Panc1 (cell line): ENCODE results near the gene UMAD1. TPM values are rescaled to one million over a fixed set of nuclear protein-coding genes. Genes with fewer than 3 reads are reported as not detected.

Source experiments
- ATAC-seq: fragments of 200-7000 bp; cut with Tn5 transposase; 2 replicates; pipeline ENCODE4 v1.9.1; 2020; ENCODE audit warnings: mild to moderate bottlenecking, moderate library complexity
- BruUV-seq: library from RNA; stranded (reverse); fragments of 400-500 nt; replicated peaks from 2 replicates; lab custom pipeline; 2021; lab: Mats Ljungman, UMichigan
- CTCF ChIA-PET: fragments of 300-600 bp; sonication (Branson Sonifier 250); formaldehyde crosslinking; loops from one replicate; lab custom pipeline; 2022; ENCODE audit warnings: antibody characterized with exemption; lab: Charles Lee
- POLR2A ChIA-PET: fragments of 300-600 bp; sonication (Branson Sonifier 250); formaldehyde crosslinking; loops from one replicate; lab custom pipeline; 2022; ENCODE audit warnings: antibody characterized with exemption; lab: Charles Lee
- DNase-seq: peaks from one replicate; pipeline ENCODE4 v3.0.0-alpha.2; 2010; ENCODE audit warnings: low read depth, low spot score
- H3K27ac ChIP-seq: 2 replicates; pipeline ENCODE4 v1.5.1; 2011; ENCODE audit warnings: mild to moderate bottlenecking, low read length, inconsistent platforms
- H3K27me3 ChIP-seq: fragments of 200-500 bp; sonication (Bioruptor generic); 2 replicates; pipeline ENCODE4 v1.6.0; 2014; ENCODE audit warnings: low read length, inconsistent platforms; ENCODE audit not compliant: control insufficient read depth, insufficient read depth
- H3K36me3 ChIP-seq: fragments of 200-500 bp; sonication (Bioruptor generic); 2 replicates; pipeline ENCODE4 v1.5.1; 2014; ENCODE audit warnings: inconsistent platforms, mild to moderate bottlenecking, low read length, moderate library complexity; ENCODE audit not compliant: control insufficient read depth, insufficient read depth
- H3K4me1 ChIP-seq: 2 replicates; pipeline ENCODE4 v1.5.1; 2011; ENCODE audit warnings: inconsistent platforms, mild to moderate bottlenecking, low read length, moderate library complexity; ENCODE audit not compliant: control insufficient read depth, insufficient read depth
- H3K4me3 ChIP-seq, 2 experiments: 2 replicates each; pipeline ENCODE4 v1.5.1; 2011 to 2012; ENCODE audit warnings: low read depth in 2 of 2, low read length in 2 of 2, mild to moderate bottlenecking in 2 of 2, inconsistent platforms in 1 of 2, moderate library complexity in 1 of 2
- H3K9me3 ChIP-seq: fragments of 200-500 bp; sonication (Bioruptor generic); 2 replicates; pipeline ENCODE4 v1.5.1; 2014; ENCODE audit warnings: low read depth, mild to moderate bottlenecking, inconsistent platforms, low read length, moderate library complexity; ENCODE audit not compliant: control insufficient read depth, insufficient read depth
- POLR2AphosphoS5 ChIP-seq: IDR thresholded peaks from 2 replicates; pipeline ENCODE4 v1.6.1; 2012; ENCODE audit warnings: mild to moderate bottlenecking, low read depth, low read length, moderate library complexity
- SIN3A ChIP-seq: IDR thresholded peaks from 2 replicates; pipeline ENCODE4 v1.6.1; 2012; ENCODE audit warnings: low read depth, mild to moderate bottlenecking, low read length, moderate library complexity, borderline replicate concordance; ENCODE audit not compliant: insufficient read depth
- TCF7L2 ChIP-seq: IDR thresholded peaks from 2 replicates; pipeline ENCODE4 v1.6.1; 2011; ENCODE audit warnings: mild to moderate bottlenecking, low read depth, low read length, inconsistent platforms
- in situ Hi-C: cut with HindIII; loops from 2 replicates; pipeline ENCODE4 v1.10.0; 2016; ENCODE audit warnings: low sequenced_read_pairs, low pct_unique_long_range_greater_than_20kb
- intact Hi-C: fragments of 100-400 bp; cut with micrococcal nuclease; formaldehyde crosslinking; loops from one replicate; pipeline ENCODE4 v1.10.0; 2022; ENCODE audit not compliant: unreplicated experiment
- total RNA-seq: library from RNA; stranded (reverse); gene quantifications from one replicate; pipeline ENCODE4 v1.2.1, GENCODE V29; 2021; ENCODE audit not compliant: unreplicated experiment
- TF ChIP-seq, protein P1 (sequence below), 2 experiments: IDR thresholded peaks; 2 replicates each; pipeline ENCODE4 v1.6.1; 2011 to 2012; ENCODE audit warnings: low read depth in 2 of 2, control low read depth in 1 of 2, low read length in 1 of 2, mild to moderate bottlenecking in 1 of 2, moderate library complexity in 1 of 2; ENCODE audit not compliant: insufficient read depth in 1 of 2
- TF ChIP-seq, protein P2 (sequence below): fragments of 450-650 bp; IDR thresholded peaks from 2 replicates; pipeline ENCODE4 v1.5.1; 2017; ENCODE audit warnings: mild to moderate bottlenecking

UMAD1 gene
- total RNA-seq, 1 experiment from 2014 or later = 19.9 TPM

DNA sequence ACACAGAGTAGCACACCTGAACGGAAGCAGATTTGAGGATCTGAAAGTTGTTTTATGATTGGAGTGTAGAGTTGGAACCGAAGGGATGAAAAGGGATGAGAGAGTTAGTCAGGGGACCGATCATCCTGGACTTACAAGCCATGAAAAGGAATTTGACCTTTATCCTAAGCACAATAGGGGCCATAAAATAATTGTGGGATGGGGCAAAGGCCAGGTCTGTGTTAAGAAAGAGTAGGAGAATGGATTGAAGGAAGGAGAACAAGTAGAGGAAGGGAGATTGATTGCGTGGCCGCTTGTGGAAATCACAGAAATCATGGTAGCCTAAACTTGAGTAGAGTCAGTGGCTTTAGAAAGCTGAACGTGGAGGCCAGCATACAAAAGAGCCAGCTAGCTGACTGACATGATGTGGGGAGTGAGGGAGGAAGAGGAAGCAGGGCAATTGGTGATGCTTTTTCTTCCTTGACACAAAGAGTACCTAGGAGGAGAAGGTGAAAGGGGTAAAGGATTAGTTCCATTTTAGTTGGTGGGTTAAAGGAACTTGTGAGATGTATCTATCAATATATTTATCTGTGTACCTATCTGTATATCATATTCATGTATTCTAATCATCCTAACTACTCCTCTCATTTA, 144.9 kb downstream of the UMAD1 start:
- DNase-seq = no peak
- no peaks in the 10 kb centered on the region for H3K27me3 ChIP-seq
- intact Hi-C loops (no loop called here), in situ Hi-C loops (no loop called here)
- H3K9me3 ChIP-seq = no peaks in the 10 kb centered on the region
- H3K4me1 ChIP-seq = no peaks in the 10 kb centered on the region
- H3K4me3 ChIP-seq = no peak overlapping the region
- ChIA-PET CTCF (no interaction called here), POLR2A (no interaction called here)
- H3K27ac ChIP-seq = no peak overlapping the region
- H3K36me3 ChIP-seq = no peaks in the 10 kb centered on the region
- no TSS peak for BruUV-seq
- no peak for ATAC-seq
- TF ChIP-seq, protein P1, sequence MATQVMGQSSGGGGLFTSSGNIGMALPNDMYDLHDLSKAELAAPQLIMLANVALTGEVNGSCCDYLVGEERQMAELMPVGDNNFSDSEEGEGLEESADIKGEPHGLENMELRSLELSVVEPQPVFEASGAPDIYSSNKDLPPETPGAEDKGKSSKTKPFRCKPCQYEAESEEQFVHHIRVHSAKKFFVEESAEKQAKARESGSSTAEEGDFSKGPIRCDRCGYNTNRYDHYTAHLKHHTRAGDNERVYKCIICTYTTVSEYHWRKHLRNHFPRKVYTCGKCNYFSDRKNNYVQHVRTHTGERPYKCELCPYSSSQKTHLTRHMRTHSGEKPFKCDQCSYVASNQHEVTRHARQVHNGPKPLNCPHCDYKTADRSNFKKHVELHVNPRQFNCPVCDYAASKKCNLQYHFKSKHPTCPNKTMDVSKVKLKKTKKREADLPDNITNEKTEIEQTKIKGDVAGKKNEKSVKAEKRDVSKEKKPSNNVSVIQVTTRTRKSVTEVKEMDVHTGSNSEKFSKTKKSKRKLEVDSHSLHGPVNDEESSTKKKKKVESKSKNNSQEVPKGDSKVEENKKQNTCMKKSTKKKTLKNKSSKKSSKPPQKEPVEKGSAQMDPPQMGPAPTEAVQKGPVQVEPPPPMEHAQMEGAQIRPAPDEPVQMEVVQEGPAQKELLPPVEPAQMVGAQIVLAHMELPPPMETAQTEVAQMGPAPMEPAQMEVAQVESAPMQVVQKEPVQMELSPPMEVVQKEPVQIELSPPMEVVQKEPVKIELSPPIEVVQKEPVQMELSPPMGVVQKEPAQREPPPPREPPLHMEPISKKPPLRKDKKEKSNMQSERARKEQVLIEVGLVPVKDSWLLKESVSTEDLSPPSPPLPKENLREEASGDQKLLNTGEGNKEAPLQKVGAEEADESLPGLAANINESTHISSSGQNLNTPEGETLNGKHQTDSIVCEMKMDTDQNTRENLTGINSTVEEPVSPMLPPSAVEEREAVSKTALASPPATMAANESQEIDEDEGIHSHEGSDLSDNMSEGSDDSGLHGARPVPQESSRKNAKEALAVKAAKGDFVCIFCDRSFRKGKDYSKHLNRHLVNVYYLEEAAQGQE (IDR thresholded peaks at IDR 0.05; ENCODE audit: insufficient read depth in 1 of 2, low read depth in 2 of 2, low read length in 1 of 2) = no peak
- no peak for TF ChIP-seq POLR2AphosphoS5
- no peak for TF ChIP-seq TCF7L2
- no peak for TF ChIP-seq SIN3A
- TF ChIP-seq, protein P2, sequence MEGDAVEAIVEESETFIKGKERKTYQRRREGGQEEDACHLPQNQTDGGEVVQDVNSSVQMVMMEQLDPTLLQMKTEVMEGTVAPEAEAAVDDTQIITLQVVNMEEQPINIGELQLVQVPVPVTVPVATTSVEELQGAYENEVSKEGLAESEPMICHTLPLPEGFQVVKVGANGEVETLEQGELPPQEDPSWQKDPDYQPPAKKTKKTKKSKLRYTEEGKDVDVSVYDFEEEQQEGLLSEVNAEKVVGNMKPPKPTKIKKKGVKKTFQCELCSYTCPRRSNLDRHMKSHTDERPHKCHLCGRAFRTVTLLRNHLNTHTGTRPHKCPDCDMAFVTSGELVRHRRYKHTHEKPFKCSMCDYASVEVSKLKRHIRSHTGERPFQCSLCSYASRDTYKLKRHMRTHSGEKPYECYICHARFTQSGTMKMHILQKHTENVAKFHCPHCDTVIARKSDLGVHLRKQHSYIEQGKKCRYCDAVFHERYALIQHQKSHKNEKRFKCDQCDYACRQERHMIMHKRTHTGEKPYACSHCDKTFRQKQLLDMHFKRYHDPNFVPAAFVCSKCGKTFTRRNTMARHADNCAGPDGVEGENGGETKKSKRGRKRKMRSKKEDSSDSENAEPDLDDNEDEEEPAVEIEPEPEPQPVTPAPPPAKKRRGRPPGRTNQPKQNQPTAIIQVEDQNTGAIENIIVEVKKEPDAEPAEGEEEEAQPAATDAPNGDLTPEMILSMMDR = no peak

DNA sequence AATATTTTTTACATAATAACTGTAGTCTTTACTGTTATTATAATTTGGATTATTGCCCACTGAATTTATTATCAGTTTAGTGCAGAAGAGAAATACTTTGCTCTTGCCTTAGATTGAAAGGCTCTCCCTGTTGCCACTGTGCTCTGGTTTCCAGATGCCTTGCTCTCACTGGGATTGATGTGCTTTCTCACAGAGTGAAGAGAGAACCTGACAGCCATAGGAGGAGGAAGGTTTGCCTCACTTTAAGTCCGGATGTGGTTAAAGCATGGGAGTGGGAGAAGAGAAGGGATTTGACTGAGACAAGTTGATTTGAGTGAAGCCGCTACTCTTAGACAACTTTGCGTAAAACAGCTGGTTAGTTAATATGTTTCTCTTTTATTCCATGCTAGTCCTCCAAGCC, 146.0 kb downstream of the UMAD1 start:
- POLR2A ChIA-PET = no interaction called here
- Histone ChIP-seq H3K27me3 (no peaks in the 10 kb centered on the region), H3K27ac (no peak overlapping the region), H3K36me3 (no peaks in the 10 kb centered on the region), H3K9me3 (no peaks in the 10 kb centered on the region), H3K4me1 (no peaks in the 10 kb centered on the region), H3K4me3 (no peak overlapping the region)
- intact Hi-C loops = no loop called here
- TF ChIP-seq, protein P2 = no peak
- TF ChIP-seq SIN3A (no peak), POLR2AphosphoS5 (no peak)
- TF ChIP-seq, protein P1 (IDR thresholded peaks at IDR 0.05; ENCODE audit: insufficient read depth in 1 of 2, low read depth in 2 of 2, low read length in 1 of 2) = no peak
- DNase-seq (no peak), ATAC-seq (no peak)
- in situ Hi-C loops = no loop called here
- CTCF ChIA-PET = no interaction called here
- BruUV-seq = no TSS peak
